IMR-90 (cell line): ENCODE measurements around the gene EPB41L2. TPM values are rescaled to one million over a fixed set of nuclear protein-coding genes. Genes with fewer than 3 reads are reported as not detected.

Experiments
- ATAC-seq: fragments of 200-7000 bp; cut with Tn5 transposase; 2 replicates; pipeline ENCODE4 v1.9.1; 2020; ENCODE audit warnings: low read depth, mild to moderate bottlenecking, moderate library complexity
- BruUV-seq: library from RNA; stranded (reverse); fragments of 400-500 nt; replicated peaks from 2 replicates; lab custom pipeline; 2021; lab: Mats Ljungman, UMichigan
- CTCF ChIA-PET: fragments of 300-600 bp; formaldehyde crosslinking; extraction: SDS; loops from one replicate; lab custom pipeline; 2021; ENCODE audit warnings: antibody characterized with exemption; lab: Yijun Ruan, JAX
- POLR2A ChIA-PET: fragments of 300-600 bp; sonication (Branson Sonifier 250); formaldehyde crosslinking; loops from one replicate; lab custom pipeline; 2022; ENCODE audit warnings: antibody characterized with exemption; ENCODE audit not compliant: unreplicated experiment; lab: Charles Lee
- DNase-seq: peaks from one replicate; pipeline ENCODE4 v3.0.0; 2013
- H2AFZ ChIP-seq: replicated peaks from 2 replicates; pipeline ENCODE3; 2013; ENCODE audit warnings: low read length, mild to moderate bottlenecking; ENCODE audit not compliant: poor library complexity
- H2AK5ac ChIP-seq: 2 replicates; pipeline ENCODE4 v1.6.1; 2013; ENCODE audit warnings: low read depth, low read length, inconsistent platforms
- H2AK9ac ChIP-seq: replicated peaks from 2 replicates; pipeline ENCODE3; 2013; ENCODE audit warnings: mild to moderate bottlenecking, low read depth, low read length, moderate library complexity; ENCODE audit not compliant: poor library complexity
- H2BK120ac ChIP-seq: 2 replicates; pipeline ENCODE4 v1.6.1; 2013; ENCODE audit warnings: low read depth, low read length, inconsistent platforms
- H2BK15ac ChIP-seq: 3 replicates; pipeline ENCODE4 v1.6.1; 2013; ENCODE audit warnings: low read depth, low read length, inconsistent platforms
- H2BK20ac ChIP-seq: 2 replicates; pipeline ENCODE4 v1.6.1; 2013; ENCODE audit warnings: low read depth, mild to moderate bottlenecking, inconsistent platforms, low read length, moderate library complexity
- H2BK5ac ChIP-seq: 2 replicates; pipeline ENCODE4 v1.6.1; 2013; ENCODE audit warnings: mild to moderate bottlenecking, low read depth, low read length, inconsistent platforms; ENCODE audit not compliant: poor library complexity, severe bottlenecking
- H3K14ac ChIP-seq: replicated peaks from 2 replicates; pipeline ENCODE4 v1.6.1; 2013; ENCODE audit warnings: low read depth, low read length, inconsistent platforms
- H3K18ac ChIP-seq: 2 replicates; pipeline ENCODE4 v1.6.1; 2013; ENCODE audit warnings: low read depth, low read length, control low read depth
- H3K23ac ChIP-seq: 2 replicates; pipeline ENCODE4 v1.6.1; 2013; ENCODE audit warnings: low read depth, low read length, inconsistent platforms
- H3K27ac ChIP-seq: 2 replicates; pipeline ENCODE4 v1.5.1; 2013; ENCODE audit warnings: mild to moderate bottlenecking, control low read depth, low read length; ENCODE audit not compliant: insufficient read depth
- H3K27me3 ChIP-seq: 2 replicates; pipeline ENCODE4 v1.6.1; 2013; ENCODE audit warnings: low read length; ENCODE audit not compliant: control insufficient read depth, insufficient read depth
- H3K36me3 ChIP-seq: 2 replicates; pipeline ENCODE4 v1.6.1; 2013; ENCODE audit warnings: low read length, mixed read lengths; ENCODE audit not compliant: control insufficient read depth, insufficient read depth
- H3K4ac ChIP-seq: 2 replicates; pipeline ENCODE4 v1.6.1; 2013; ENCODE audit warnings: low read depth, low read length, inconsistent platforms
- H3K4me1 ChIP-seq: 2 replicates; pipeline ENCODE4 v1.6.1; 2013; ENCODE audit warnings: low read length, mixed read lengths; ENCODE audit not compliant: control insufficient read depth, insufficient read depth
- H3K4me2 ChIP-seq: 2 replicates; pipeline ENCODE4 v1.6.1; 2013; ENCODE audit warnings: low read depth, mild to moderate bottlenecking, control low read depth, low read length, moderate library complexity
- H3K4me3 ChIP-seq: 2 replicates; pipeline ENCODE4 v1.5.1; 2013; ENCODE audit warnings: low read depth, mild to moderate bottlenecking, control low read depth, low read length, moderate library complexity; ENCODE audit not compliant: insufficient read depth
- H3K56ac ChIP-seq: 2 replicates; pipeline ENCODE4 v1.6.1; 2013; ENCODE audit warnings: low read length, inconsistent platforms; ENCODE audit not compliant: insufficient read depth; ENCODE audit errors: extremely low read depth
- H3K79me1 ChIP-seq, 2 experiments: 2 replicates each; pipeline ENCODE4 v1.6.1; 2013; ENCODE audit warnings: low read length in 2 of 2, inconsistent platforms in 1 of 2, low read depth in 1 of 2
- H3K9ac ChIP-seq: 2 replicates; pipeline ENCODE4 v1.6.1; 2013; ENCODE audit warnings: low read depth, low read length, control low read depth
- H3K9me1 ChIP-seq: 2 replicates; pipeline ENCODE4 v1.6.1; 2013; ENCODE audit warnings: low read length, inconsistent platforms; ENCODE audit not compliant: insufficient read depth
- H3K9me3 ChIP-seq: 2 replicates; pipeline ENCODE4 v1.6.1; 2013; ENCODE audit warnings: low read length; ENCODE audit not compliant: control insufficient read depth, insufficient read depth
- H4K20me1 ChIP-seq: 2 replicates; pipeline ENCODE4 v1.6.1; 2013; ENCODE audit warnings: low read length, inconsistent platforms; ENCODE audit not compliant: insufficient read depth
- H4K5ac ChIP-seq: 2 replicates; pipeline ENCODE4 v1.6.1; 2013; ENCODE audit warnings: mild to moderate bottlenecking, low read depth, low read length, control low read depth
- H4K8ac ChIP-seq, 2 experiments: 2 replicates each; pipeline ENCODE4 v1.6.1; 2013; ENCODE audit warnings: low read depth in 2 of 2, low read length in 2 of 2, control low read depth in 1 of 2, inconsistent platforms in 1 of 2
- H4K91ac ChIP-seq: 2 replicates; pipeline ENCODE4 v1.6.1; 2013; ENCODE audit warnings: low read depth, low read length, inconsistent platforms; ENCODE audit not compliant: insufficient read depth
- FOS ChIP-seq: fragments of 150-350 bp; IDR thresholded peaks from 2 replicates; pipeline ENCODE4 v1.6.1; 2016; ENCODE audit warnings: low read depth, low read length
- MAZ ChIP-seq: IDR thresholded peaks from 2 replicates; pipeline ENCODE4 v1.6.1; 2012; ENCODE audit warnings: low read depth, mild to moderate bottlenecking, low read length, improper control_type of control experiment, moderate library complexity, borderline replicate concordance
- NFE2L2 ChIP-seq: fragments of 150-350 bp; IDR thresholded peaks from 2 replicates; pipeline ENCODE4 v1.6.1; 2016; ENCODE audit warnings: low read depth, mild to moderate bottlenecking, low read length
- RAD21 ChIP-seq: IDR thresholded peaks from 2 replicates; pipeline ENCODE4 v1.6.1; 2012; ENCODE audit warnings: low read length, improper control_type of control experiment
- WGBS, 2 experiments: methylation state at CpG; one replicate each; pipeline versions ENCODE4 v1.1.5 to v1.1.7; 2013; ENCODE audit warnings: missing lambda C conversion rate in 2 of 2; ENCODE audit not compliant: insufficient read length in 1 of 2; ENCODE audit errors: extremely low coverage in 2 of 2; 5-methylcytosine and 5-hydroxymethylcytosine counted together
- dilution Hi-C: fragments of 300-500 bp; cut with HindIII; formaldehyde crosslinking; loops from one replicate; pipeline ENCODE4 v1.14.3; 2018; ENCODE audit warnings: low sequenced_read_pairs; ENCODE audit not compliant: unreplicated experiment
- in situ Hi-C: fragments of 300-500 bp; cut with MboI; formaldehyde crosslinking; loops from 3 replicates; pipeline ENCODE4 v1.14.3; 2019; ENCODE audit warnings: low sequenced_read_pairs, inconsistent platforms, mixed read lengths
- intact Hi-C: fragments of 100-400 bp; cut with micrococcal nuclease; formaldehyde crosslinking; loops from 2 replicates; pipeline ENCODE4 v1.10.0; 2022
- polyA plus RNA-seq, 3 experiments: library from polyadenylated mRNA; depleted of rRNA; stranded (reverse); fragments of >200 nt; gene quantifications; 2 replicates each; pipeline ENCODE4 v1.2.3, GENCODE V29; 2012; ENCODE audit warnings: low replicate concordance in 1 of 3
- total RNA-seq: library from RNA; depleted of rRNA; stranded (reverse); fragments of >200 nt; gene quantifications from 2 replicates; pipeline ENCODE4 v1.2.3, GENCODE V29; 2012

Gene EPB41L2
- total and polyA plus RNA-seq, 2 of the 4 experiments (the other 2 are of a cell fraction): 85.7 to 99.8 TPM

- ChIA-PET CTCF (no interaction called here), POLR2A (no interaction called here)
- H4K5ac ChIP-seq: no peak overlapping the region
- dilution Hi-C loops (no loop called here), in situ Hi-C loops (no loop called here), intact Hi-C loops (no loop called here)
- H4K20me1 ChIP-seq: no peaks in the 10 kb centered on the region
- H3K4me1 ChIP-seq: no peaks in the 10 kb centered on the region
- H3K36me3 ChIP-seq: no peaks in the 10 kb centered on the region
- H3K56ac ChIP-seq: no peak overlapping the region
- no peak overlapping the region for H4K8ac ChIP-seq
- WGBS, 2 experiments: no CpG with 5 or more reads among the region's 3 CpGs
- no peak overlapping the region for H3K4ac ChIP-seq
- H3K27me3 ChIP-seq: no peaks in the 10 kb centered on the region
- no peak overlapping the region for H2BK15ac ChIP-seq
- no peak overlapping the region for H2BK5ac ChIP-seq
- no peaks in the 10 kb centered on the region for H3K9me1 ChIP-seq
- no peak for ATAC-seq
- H2AK9ac ChIP-seq: no peak overlapping the region
- no peak overlapping the region for H2BK20ac ChIP-seq
- no peak overlapping the region for H2BK120ac ChIP-seq
- BruUV-seq: no TSS peak
- no peak overlapping the region for H3K27ac ChIP-seq
- TF ChIP-seq MAZ (no peak), NFE2L2 (no peak), RAD21 (no peak), FOS (no peak)
- H3K14ac ChIP-seq: no peak overlapping the region
- no peaks in the 10 kb centered on the region for H3K79me1 ChIP-seq
- H2AK5ac ChIP-seq: no peak overlapping the region
- no peak overlapping the region for H3K4me3 ChIP-seq
- H3K9ac ChIP-seq: no peak overlapping the region
- no peak for DNase-seq
- H3K4me2 ChIP-seq: no peak overlapping the region
- H4K91ac ChIP-seq: no peak overlapping the region; the same call in 1 of the 2 replicates
- no peaks in the 10 kb centered on the region for H3K9me3 ChIP-seq
- H3K18ac ChIP-seq: no peak overlapping the region
- H2AFZ ChIP-seq: no peak overlapping the region
- no peak overlapping the region for H3K23ac ChIP-seq
These were observed 7.0 kb upstream of the EPB41L2 start for GRCh38 chr6:131070061-131070460.
